Caco-2 (cell line): ENCODE measurements around the gene PRDM15. TPM values are rescaled to one million over a fixed set of nuclear protein-coding genes. Genes with fewer than 3 reads are reported as not detected.

ENCODE experiments used
- BruUV-seq: library from RNA; stranded (reverse); fragments of 400-500 nt; replicated peaks from 2 replicates; lab custom pipeline; 2021; lab: Mats Ljungman, UMichigan
- CTCF ChIA-PET: fragments of 300-600 bp; sonication (Branson Sonifier 250); formaldehyde crosslinking; loops from one replicate; lab custom pipeline; 2022; ENCODE audit warnings: antibody characterized with exemption; lab: Charles Lee
- POLR2A ChIA-PET: fragments of 300-600 bp; sonication (Branson Sonifier 250); formaldehyde crosslinking; loops from one replicate; lab custom pipeline; 2022; ENCODE audit warnings: antibody characterized with exemption; lab: Charles Lee
- DNase-seq, 2 experiments: peaks; one replicate each; pipeline versions ENCODE4 v3.0.0 to v3.0.0-alpha.2; 2020 to 2022
- H3K27me3 ChIP-seq: replicated peaks from 2 replicates; pipeline ENCODE4 v1.6.0; 2011; ENCODE audit warnings: low read length; ENCODE audit not compliant: control insufficient read depth, insufficient read depth
- H3K36me3 ChIP-seq: 2 replicates; pipeline ENCODE4 v1.5.1; 2011; ENCODE audit warnings: low read length; ENCODE audit not compliant: control insufficient read depth, insufficient read depth
- H3K4me1 ChIP-seq: fragments of 250-450 bp; sonication (Bioruptor Pico); 2 replicates; pipeline ENCODE4 v1.5.1; 2020; ENCODE audit warnings: mild to moderate bottlenecking
- H3K4me3 ChIP-seq: 2 replicates; pipeline ENCODE4 v1.5.1; 2011; ENCODE audit warnings: low read depth, mild to moderate bottlenecking, control low read depth, low read length
- H3K9me3 ChIP-seq: fragments of 250-450 bp; sonication (Bioruptor Pico); 2 replicates; pipeline ENCODE4 v1.5.1; 2020; ENCODE audit warnings: mild to moderate bottlenecking, moderate library complexity
- H3K27ac Mint-ChIP-seq: one replicate; pipeline ENCODE4 v1.8.0; 2022; ENCODE audit warnings: mixed read lengths; ENCODE audit not compliant: unreplicated experiment
- H3K27me3 Mint-ChIP-seq: one replicate; pipeline ENCODE4 v1.8.0; 2022; ENCODE audit warnings: mixed read lengths; ENCODE audit not compliant: insufficient read depth, unreplicated experiment
- H3K36me3 Mint-ChIP-seq: one replicate; pipeline ENCODE4 v1.8.0; 2022; ENCODE audit warnings: mild to moderate bottlenecking, mixed read lengths; ENCODE audit not compliant: insufficient read depth, unreplicated experiment
- H3K4me1 Mint-ChIP-seq: one replicate; pipeline ENCODE4 v1.8.0; 2022; ENCODE audit warnings: low read depth, mixed read lengths; ENCODE audit not compliant: unreplicated experiment
- H3K4me3 Mint-ChIP-seq: one replicate; pipeline ENCODE4 v1.8.0; 2022; ENCODE audit warnings: mild to moderate bottlenecking, moderate library complexity, mixed read lengths; ENCODE audit not compliant: unreplicated experiment
- H3K9me3 Mint-ChIP-seq: one replicate; pipeline ENCODE4 v1.8.0; 2022; ENCODE audit warnings: mixed read lengths; ENCODE audit not compliant: unreplicated experiment
- intact Hi-C: fragments of 100-400 bp; cut with micrococcal nuclease; formaldehyde crosslinking; loops from one replicate; pipeline ENCODE4 v1.10.0; 2022; ENCODE audit not compliant: unreplicated experiment
- total RNA-seq: library from RNA; stranded (reverse); gene quantifications from 2 replicates; pipeline ENCODE4 v1.2.3, GENCODE V29; 2022
- TF ChIP-seq, protein P1 (sequence below), 2 experiments: fragments of 200-600 bp in 1 of 2; IDR thresholded peaks; 1 replicate in 1 of 2; 2 replicates in 1 of 2; pipeline versions ENCODE4 v1.5.1 to v1.8.0; 2011 to 2022; ENCODE audit warnings: antibody characterized with exemption in 1 of 2, control low read depth in 1 of 2, inconsistent platforms in 1 of 2, low read depth in 1 of 2, low read length in 1 of 2, mild to moderate bottlenecking in 1 of 2, moderate library complexity in 1 of 2; ENCODE audit not compliant: insufficient read depth in 1 of 2, severe bottlenecking in 1 of 2, unreplicated experiment in 1 of 2

The PRDM15 gene
- total RNA-seq, 1 experiment from 2014 or later, result 5.6 TPM

DNA sequence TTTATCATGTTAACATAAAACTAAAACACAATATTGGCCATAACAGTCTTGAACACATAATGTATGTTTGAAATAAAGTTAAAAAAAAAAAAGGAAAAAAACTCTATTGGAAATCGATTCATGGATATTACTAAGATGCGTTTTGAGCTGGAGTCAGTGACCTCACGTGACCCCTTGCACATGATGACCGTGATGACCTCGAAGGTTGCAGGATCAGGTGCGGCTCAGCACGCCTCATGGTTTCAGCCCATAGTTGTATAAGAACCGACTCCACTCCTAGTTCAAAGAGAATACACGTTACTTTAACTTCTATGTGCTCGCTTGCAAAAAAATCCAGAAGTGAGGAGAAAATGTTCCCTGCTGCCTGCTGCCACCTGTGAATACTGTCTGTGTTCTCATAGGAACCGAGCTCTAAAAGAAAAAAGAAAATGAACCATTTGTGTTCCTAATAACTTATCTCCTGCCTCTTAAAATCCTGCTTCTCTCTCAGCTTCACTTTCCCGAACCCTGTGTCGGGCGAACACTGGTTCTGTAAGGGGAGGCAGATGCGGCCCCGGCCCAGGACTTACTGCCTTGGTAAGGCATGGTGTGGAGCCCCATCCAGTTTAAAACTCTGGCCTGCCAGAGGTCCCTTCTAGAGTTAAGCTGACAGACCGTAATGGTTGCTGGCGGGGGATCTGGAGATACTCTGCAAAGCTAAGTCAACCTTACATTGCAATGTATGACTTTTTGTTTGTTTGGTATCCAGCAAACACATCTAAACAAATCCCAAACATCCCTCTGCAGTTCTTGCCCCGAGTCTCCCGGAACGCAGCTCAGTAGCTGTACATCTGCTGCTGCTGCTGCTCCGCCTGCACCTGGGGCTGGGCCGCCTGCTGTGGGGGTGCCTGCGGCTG is 78.5 kb downstream of the PRDM15 start:
- CTCF ChIA-PET, result interaction anchor here (0.7 kb wide), 1 partner anchor 16 kb away, joined by 3 read pairs; no protein-coding TSS in a partner anchor
- Mint-ChIP-seq H3K36me3 (peaks cover 8% of the 10 kb centered on the region), H3K27ac (no peak overlapping the region), H3K9me3 (no peaks in the 10 kb centered on the region), H3K27me3 (no peaks in the 10 kb centered on the region), H3K4me3 (no peak overlapping the region), H3K4me1 (no peaks in the 10 kb centered on the region)
- Histone ChIP-seq H3K9me3 (no peaks in the 10 kb centered on the region), H3K27me3 (no peaks in the 10 kb centered on the region), H3K4me3 (no peak overlapping the region), H3K4me1 (0 out of 2 replicates have a peak, but pooled peaks cover under 1% of the 10 kb centered on the region), H3K36me3 (no peaks in the 10 kb centered on the region; the same call in 1 of the 2 replicates)
- intact Hi-C loops, result no loop called here
- BruUV-seq, result no TSS peak
- TF ChIP-seq, protein P1, sequence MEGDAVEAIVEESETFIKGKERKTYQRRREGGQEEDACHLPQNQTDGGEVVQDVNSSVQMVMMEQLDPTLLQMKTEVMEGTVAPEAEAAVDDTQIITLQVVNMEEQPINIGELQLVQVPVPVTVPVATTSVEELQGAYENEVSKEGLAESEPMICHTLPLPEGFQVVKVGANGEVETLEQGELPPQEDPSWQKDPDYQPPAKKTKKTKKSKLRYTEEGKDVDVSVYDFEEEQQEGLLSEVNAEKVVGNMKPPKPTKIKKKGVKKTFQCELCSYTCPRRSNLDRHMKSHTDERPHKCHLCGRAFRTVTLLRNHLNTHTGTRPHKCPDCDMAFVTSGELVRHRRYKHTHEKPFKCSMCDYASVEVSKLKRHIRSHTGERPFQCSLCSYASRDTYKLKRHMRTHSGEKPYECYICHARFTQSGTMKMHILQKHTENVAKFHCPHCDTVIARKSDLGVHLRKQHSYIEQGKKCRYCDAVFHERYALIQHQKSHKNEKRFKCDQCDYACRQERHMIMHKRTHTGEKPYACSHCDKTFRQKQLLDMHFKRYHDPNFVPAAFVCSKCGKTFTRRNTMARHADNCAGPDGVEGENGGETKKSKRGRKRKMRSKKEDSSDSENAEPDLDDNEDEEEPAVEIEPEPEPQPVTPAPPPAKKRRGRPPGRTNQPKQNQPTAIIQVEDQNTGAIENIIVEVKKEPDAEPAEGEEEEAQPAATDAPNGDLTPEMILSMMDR (IDR thresholded peaks at IDR 0.05; ENCODE audit: insufficient read depth in 1 of 2, low read depth in 1 of 2, low read length in 1 of 2, severe bottlenecking in 1 of 2, unreplicated experiment in 1 of 2), result no peak
- POLR2A ChIA-PET, result no interaction called here
- no peak for DNase-seq

- Mint-ChIP-seq H3K9me3 (no peaks in the 10 kb centered on the region), H3K36me3 (peaks cover 11% of the 10 kb centered on the region), H3K4me3 (no peak overlapping the region), H3K27ac (no peak overlapping the region), H3K4me1 (no peaks in the 10 kb centered on the region), H3K27me3 (no peaks in the 10 kb centered on the region)
- Histone ChIP-seq H3K4me1 (0 out of 2 replicates have a peak, but pooled peaks cover 3% of the 10 kb centered on the region), H3K4me3 (no peak overlapping the region), H3K27me3 (no peaks in the 10 kb centered on the region), H3K9me3 (no peaks in the 10 kb centered on the region), H3K36me3 (no peaks in the 10 kb centered on the region; the same call in 1 of the 2 replicates)
- TF ChIP-seq, protein P1 (IDR thresholded peaks at IDR 0.05; ENCODE audit: insufficient read depth in 1 of 2, low read depth in 1 of 2, low read length in 1 of 2, severe bottlenecking in 1 of 2, unreplicated experiment in 1 of 2), result no peak
- BruUV-seq, result no TSS peak
- DNase-seq, result no peak
- intact Hi-C loops, result no loop called here
- ChIA-PET CTCF (no interaction called here), POLR2A (no interaction called here)
These were observed 79.4 kb downstream of the PRDM15 start for GRCh38 chr21:41799763-41800162.

DNA sequence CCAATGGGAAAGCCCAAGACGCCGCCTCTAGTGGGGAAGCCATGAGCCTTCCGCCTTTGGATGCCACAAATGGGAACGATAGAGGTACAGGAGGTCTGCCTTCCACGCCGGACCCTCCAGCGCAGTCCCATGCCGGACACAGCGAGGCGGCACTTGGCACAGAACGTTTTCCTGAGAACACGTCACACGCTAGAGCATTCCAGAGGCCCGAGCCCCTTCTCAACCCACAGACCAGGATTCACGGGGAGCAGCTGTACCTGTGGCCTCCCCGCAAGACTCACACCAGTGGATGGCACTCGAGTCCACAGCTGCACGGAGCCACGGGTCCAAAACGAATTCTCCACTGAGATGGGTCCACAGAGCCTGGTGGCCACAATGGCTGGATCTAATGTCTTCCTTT is 80.8 kb downstream of the PRDM15 start:
- no peak overlapping the region for H3K27ac Mint-ChIP-seq
- POLR2A ChIA-PET, result no interaction called here
- H3K27me3 ChIP-seq, result no peaks in the 10 kb centered on the region
- no peak overlapping the region for H3K4me3 Mint-ChIP-seq
- H3K9me3 ChIP-seq, result peaks cover 2% of the 10 kb centered on the region; the same call in 1 of the 2 replicates
- H3K27me3 Mint-ChIP-seq, result no peaks in the 10 kb centered on the region
- no peaks in the 10 kb centered on the region; the same call in 1 of the 2 replicates for H3K36me3 ChIP-seq
- no peak for DNase-seq
- no peaks in the 10 kb centered on the region for H3K4me1 Mint-ChIP-seq
- TF ChIP-seq, protein P1 (IDR thresholded peaks at IDR 0.05; ENCODE audit: insufficient read depth in 1 of 2, low read depth in 1 of 2, low read length in 1 of 2, severe bottlenecking in 1 of 2, unreplicated experiment in 1 of 2), result no peak
- intact Hi-C loops, result no loop called here
- peaks cover 9% of the 10 kb centered on the region for H3K9me3 Mint-ChIP-seq
- CTCF ChIA-PET, result no interaction called here
- no TSS peak for BruUV-seq
- H3K4me3 ChIP-seq, result no peak overlapping the region
- peaks cover 14% of the 10 kb centered on the region for H3K36me3 Mint-ChIP-seq
- H3K4me1 ChIP-seq, result 0 out of 2 replicates have a peak, but pooled peaks cover 3% of the 10 kb centered on the region
